HepG2 (cell line): ENCODE measurements around the gene CPEB4.
A peak's percentile ranks its signal among the peaks of the same experiment; 100 is the strongest.

Source experiments
- CBX5 ChIP-seq: sonication (generic); formaldehyde crosslinking; IDR thresholded peaks from 2 replicates; pipeline ENCODE4 v1.4.0; 2020; ENCODE audit warnings: missing genetic modification reagents, borderline replicate concordance
- CTCF ChIP-seq: sonication (generic); formaldehyde crosslinking; IDR thresholded peaks from 2 replicates; pipeline ENCODE4 v1.5.0; 2020; ENCODE audit warnings: mild to moderate bottlenecking, missing genetic modification reagents, moderate library complexity
- JUNB ChIP-seq: sonication (generic); formaldehyde crosslinking; IDR thresholded peaks from 2 replicates; pipeline ENCODE4 v1.8.0; 2022; ENCODE audit warnings: missing genetic modification reagents, mild to moderate bottlenecking, borderline replicate concordance
- KDM1A ChIP-seq: IDR thresholded peaks from 2 replicates; pipeline ENCODE4 v1.6.1; 2016; ENCODE audit warnings: missing compliant biosample characterization
- MTF2 ChIP-seq: sonication (generic); formaldehyde crosslinking; IDR thresholded peaks from 2 replicates; pipeline ENCODE4 v1.5.0; 2020; ENCODE audit warnings: missing genetic modification reagents, borderline replicate concordance
- NCOR1 ChIP-seq: fragments of 200-600 bp; sonication (generic); IDR thresholded peaks from 2 replicates; pipeline ENCODE4 v1.7.0; 2017; ENCODE audit warnings: antibody characterized with exemption, low read length, borderline replicate concordance
- NFIC ChIP-seq: IDR thresholded peaks from 2 replicates; pipeline ENCODE4 v1.6.1; 2012; ENCODE audit warnings: mild to moderate bottlenecking, low read length, inconsistent platforms
- NR2F1 ChIP-seq, 2 experiments: fragments of 450-650 bp in 1 of 2; formaldehyde crosslinking in 1 of 2; IDR thresholded peaks; 2 replicates each; pipeline versions ENCODE4 v1.5.0 to v1.6.1; 2016 to 2020; ENCODE audit warnings: mild to moderate bottlenecking in 1 of 2, missing compliant biosample characterization in 1 of 2, missing genetic modification reagents in 1 of 2, moderate library complexity in 1 of 2
- PHF8 ChIP-seq: sonication (generic); formaldehyde crosslinking; IDR thresholded peaks from 2 replicates; pipeline ENCODE4 v1.5.0; 2020; ENCODE audit warnings: missing genetic modification reagents
- POLR2A ChIP-seq, 2 experiments: IDR thresholded peaks; 2 replicates each; pipeline ENCODE4 v1.6.1; 2011; ENCODE audit warnings: low read depth in 2 of 2, low read length in 2 of 2, mild to moderate bottlenecking in 1 of 2, moderate library complexity in 1 of 2; ENCODE audit not compliant: insufficient read depth in 1 of 2
- SRSF4 ChIP-seq: fragments of 200-400 bp; formaldehyde crosslinking; IDR thresholded peaks from one replicate; pipeline ENCODE4 v1.6.1; 2018; ENCODE audit warnings: mild to moderate bottlenecking, low read depth, low read length, moderate library complexity; ENCODE audit not compliant: poor library complexity, severe bottlenecking
- ZFP90 ChIP-seq: sonication (generic); formaldehyde crosslinking; IDR thresholded peaks from 2 replicates; pipeline ENCODE4 v1.8.0; 2022; ENCODE audit warnings: missing genetic modification reagents, mild to moderate bottlenecking, inconsistent platforms, borderline replicate concordance
- ZNF275 ChIP-seq: sonication (generic); formaldehyde crosslinking; IDR thresholded peaks from 2 replicates; pipeline ENCODE4 v1.8.0; 2022; ENCODE audit warnings: missing genetic modification reagents, mild to moderate bottlenecking, inconsistent platforms, borderline replicate concordance

GRCh38 chr5:173887610-173888472 lies at the start of gene CPEB4:
- TF ChIP-seq NFIC = no peak
- no peak for TF ChIP-seq MTF2 (CRISPR knock-in tag)
- no peak for TF ChIP-seq CBX5
- TF ChIP-seq NR2F1 (CRISPR knock-in tag; IDR thresholded peaks at IDR 0.05) = no peak
- TF ChIP-seq ZNF275 = no peak
- TF ChIP-seq CTCF (CRISPR knock-in tag) = no peak
- peak; percentile 83 to 84 for TF ChIP-seq POLR2A (IDR thresholded peaks at IDR 0.05; ENCODE audit: insufficient read depth in 1 of 2, low read depth in 2 of 2, low read length in 2 of 2)
- TF ChIP-seq SRSF4 = no peak
- no peak for TF ChIP-seq ZFP90 (CRISPR knock-in tag)
- no peak for TF ChIP-seq NCOR1
- no peak for TF ChIP-seq KDM1A (CRISPR knock-in tag)
- TF ChIP-seq PHF8 (CRISPR knock-in tag) = peak; percentile 49
- TF ChIP-seq JUNB (CRISPR knock-in tag) = no peak
